Sigmoid colon (tissue), 7 donors: ENCODE data around the gene HINT2. TPM values are rescaled to one million over a fixed set of nuclear protein-coding genes. Genes with fewer than 3 reads are reported as not detected.

Experiments
- DNase-seq: peaks from one replicate; pipeline ENCODE4 v3.0.0-alpha.2; 2019
- H3K27ac ChIP-seq, 4 donors: fragments of 200-600 bp; sonication (generic); one replicate each; pipeline ENCODE4 v1.5.1; 2016 to 2019; ENCODE audit warnings: mild to moderate bottlenecking in 1 of 4
- H3K27me3 ChIP-seq, 3 donors: fragments of 200-600 bp; sonication (generic); one replicate each; pipeline ENCODE4 v1.5.1; 2019; ENCODE audit warnings: mild to moderate bottlenecking in 1 of 3
- H3K36me3 ChIP-seq, 4 donors: fragments of 200-600 bp; sonication (generic); one replicate each; pipeline ENCODE4 v1.5.1; 2016 to 2019
- H3K4me1 ChIP-seq, 4 donors: fragments of 200-600 bp; sonication (generic); one replicate each; pipeline ENCODE4 v1.5.1; 2017 to 2019
- H3K4me3 ChIP-seq, 4 donors: fragments of 200-600 bp; sonication (generic); one replicate each; pipeline ENCODE4 v1.5.1; 2017 to 2019; ENCODE audit warnings: mild to moderate bottlenecking in 2 of 4, moderate library complexity in 1 of 4
- H3K9me3 ChIP-seq, 4 donors: fragments of 200-600 bp in 3 of 4; sonication (generic) in 3 of 4; one replicate each; pipeline versions ENCODE4 v1.5.1 to v1.6.1; 2013 to 2019
- EP300 ChIP-seq, 4 donors: sonication (generic); formaldehyde crosslinking; IDR thresholded peaks; one replicate each; pipeline ENCODE4 v1.6.1; 2017; ENCODE audit warnings: antibody characterized with exemption in 4 of 4
- POLR2A ChIP-seq, 2 donors: fragments of 450-650 bp; IDR thresholded peaks; one replicate each; pipeline ENCODE4 v1.6.1; 2016; ENCODE audit warnings: antibody characterized with exemption in 2 of 2, mild to moderate bottlenecking in 2 of 2, moderate library complexity in 2 of 2
- POLR2AphosphoS5 ChIP-seq, 4 donors: sonication (generic); formaldehyde crosslinking; IDR thresholded peaks; one replicate each; pipeline ENCODE4 v1.6.1; 2017; ENCODE audit warnings: antibody characterized with exemption in 4 of 4
- WGBS, 2 donors: extraction: QIAGEN DNeasy Blood & Tissue Kit; methylation state at CpG; one replicate each; pipeline ENCODE4 v1.1.7; 2013; 5-methylcytosine and 5-hydroxymethylcytosine counted together
- intact Hi-C: fragments of 100-400 bp; cut with DNase I; formaldehyde crosslinking; loops from one replicate; pipeline ENCODE4 v1.15.1; 2023
- polyA plus RNA-seq, 3 donors: library from polyadenylated mRNA; stranded (reverse); fragments of 200-250 nt; gene quantifications; one replicate each; pipeline ENCODE4 v1.2.3, GENCODE V29; 2013
- total RNA-seq, 4 donors: library from RNA; depleted of rRNA; stranded (reverse); fragments of >200 nt; gene quantifications; one replicate each; pipeline ENCODE4 v1.1.0, GENCODE V29; 2016
- TF ChIP-seq, protein P1 (sequence below), 4 experiments: fragments of 450-650 bp in 3 of 4; fragments of 200-600 bp in 1 of 4; IDR thresholded peaks; one replicate each; pipeline ENCODE4 v1.5.1; 2016 to 2019; ENCODE audit warnings: antibody characterized with exemption in 4 of 4, mild to moderate bottlenecking in 3 of 4, moderate library complexity in 2 of 4
- donor health status: healthy with polysubstance abuse.
- donor health status: Bipolar disorder and iron deficiency.
- donor health status: healthy.

Gene HINT2
- total and polyA plus RNA-seq, 7 donors, result 23.5 to 125 (median 42.8) TPM

DNA sequence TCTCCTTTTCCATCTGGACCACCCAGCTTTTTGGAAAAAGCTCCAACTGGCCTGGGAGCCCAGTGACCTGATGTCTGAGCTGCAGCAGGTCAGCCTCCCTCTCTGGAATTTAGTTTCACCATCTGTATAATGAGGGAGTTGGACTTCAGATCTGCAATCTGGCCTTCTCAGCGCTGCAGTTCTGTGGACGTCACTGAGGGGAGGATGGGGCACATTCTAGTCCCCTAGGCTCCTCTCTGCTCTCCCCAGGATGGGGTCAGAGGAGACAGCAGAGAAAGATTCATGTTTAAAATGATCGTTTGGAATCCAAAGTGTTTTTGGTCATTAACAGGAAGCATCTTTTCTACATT lies 45.1 kb upstream of the HINT2 start:
- Histone ChIP-seq H3K36me3 (no peaks in the 10 kb centered on the region), H3K27ac (no peak overlapping the region), H3K9me3 (no peaks in the 10 kb centered on the region), H3K4me3 (no peak overlapping the region), H3K4me1 (no peaks in the 10 kb centered on the region), H3K27me3 (no peaks in the 10 kb centered on the region)
- DNase-seq, result peak; percentile 34
- intact Hi-C loops, result no loop called here
- 46 to 55% methylated on average over 3 of the region's 3 CpGs for WGBS, 2 donors
- TF ChIP-seq POLR2AphosphoS5 (IDR thresholded peaks at IDR 0.05), result no peak
- TF ChIP-seq, protein P1, sequence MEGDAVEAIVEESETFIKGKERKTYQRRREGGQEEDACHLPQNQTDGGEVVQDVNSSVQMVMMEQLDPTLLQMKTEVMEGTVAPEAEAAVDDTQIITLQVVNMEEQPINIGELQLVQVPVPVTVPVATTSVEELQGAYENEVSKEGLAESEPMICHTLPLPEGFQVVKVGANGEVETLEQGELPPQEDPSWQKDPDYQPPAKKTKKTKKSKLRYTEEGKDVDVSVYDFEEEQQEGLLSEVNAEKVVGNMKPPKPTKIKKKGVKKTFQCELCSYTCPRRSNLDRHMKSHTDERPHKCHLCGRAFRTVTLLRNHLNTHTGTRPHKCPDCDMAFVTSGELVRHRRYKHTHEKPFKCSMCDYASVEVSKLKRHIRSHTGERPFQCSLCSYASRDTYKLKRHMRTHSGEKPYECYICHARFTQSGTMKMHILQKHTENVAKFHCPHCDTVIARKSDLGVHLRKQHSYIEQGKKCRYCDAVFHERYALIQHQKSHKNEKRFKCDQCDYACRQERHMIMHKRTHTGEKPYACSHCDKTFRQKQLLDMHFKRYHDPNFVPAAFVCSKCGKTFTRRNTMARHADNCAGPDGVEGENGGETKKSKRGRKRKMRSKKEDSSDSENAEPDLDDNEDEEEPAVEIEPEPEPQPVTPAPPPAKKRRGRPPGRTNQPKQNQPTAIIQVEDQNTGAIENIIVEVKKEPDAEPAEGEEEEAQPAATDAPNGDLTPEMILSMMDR (IDR thresholded peaks at IDR 0.05), result no peak

DNA sequence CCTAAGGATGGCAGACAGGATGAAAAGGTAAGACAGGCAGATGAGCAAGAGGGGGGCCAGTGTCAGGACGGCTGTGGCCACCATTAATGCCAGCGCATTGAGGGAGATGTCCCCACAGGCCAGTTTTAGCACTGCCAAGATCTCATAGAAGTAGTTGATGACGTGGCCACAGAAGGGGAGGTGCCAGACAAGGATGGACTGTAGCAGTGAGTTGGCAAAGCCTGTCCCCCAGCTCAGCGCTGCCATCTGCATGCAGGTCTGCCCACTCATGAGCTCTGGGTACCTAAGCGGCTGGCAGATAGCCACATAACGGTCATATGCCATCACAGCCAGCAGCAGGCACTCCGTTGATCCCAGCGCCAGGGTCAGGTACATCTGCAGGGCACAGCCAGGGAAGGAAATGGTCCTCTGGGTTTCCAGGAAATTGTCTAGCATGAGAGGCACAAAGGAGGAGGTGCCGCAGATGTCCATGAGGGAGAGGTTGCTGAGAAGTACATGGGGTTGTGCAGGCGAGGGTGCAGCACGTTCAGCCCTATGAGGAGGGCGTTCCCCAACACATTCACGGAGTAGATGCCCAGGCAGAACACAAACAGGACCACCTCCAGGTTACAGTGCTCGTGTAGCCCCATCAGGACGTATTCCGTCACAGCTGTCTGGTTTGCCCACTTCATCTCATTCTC lies 44.6 kb upstream of the HINT2 start:
- TF ChIP-seq POLR2AphosphoS5 (IDR thresholded peaks at IDR 0.05) (no peak), EP300 (IDR thresholded peaks at IDR 0.05) (no peak), POLR2A (IDR thresholded peaks at IDR 0.05) (no peak)
- TF ChIP-seq, protein P1 (IDR thresholded peaks at IDR 0.05), result no peak
- Histone ChIP-seq H3K36me3 (no peaks in the 10 kb centered on the region), H3K4me1 (no peaks in the 10 kb centered on the region), H3K4me3 (no peak overlapping the region), H3K9me3 (no peaks in the 10 kb centered on the region), H3K27ac (no peak overlapping the region), H3K27me3 (no peaks in the 10 kb centered on the region)
- 51 to 67% methylated on average over 16 of the region's 16 CpGs for whole genome bisulfite sequencing, 2 donors
- intact Hi-C loops, result no loop called here
- DNase-seq, result peak; percentile 64

- no peak for TF ChIP-seq POLR2A (IDR thresholded peaks at IDR 0.05)
- no peak for TF ChIP-seq EP300 (IDR thresholded peaks at IDR 0.05)
- no peak for TF ChIP-seq POLR2AphosphoS5 (IDR thresholded peaks at IDR 0.05)
- TF ChIP-seq, protein P1 (IDR thresholded peaks at IDR 0.05), result no peak
- H3K4me1 ChIP-seq, result no peaks in the 10 kb centered on the region
- H3K4me3 ChIP-seq, result no peak overlapping the region
- no peak overlapping the region for H3K27ac ChIP-seq
- H3K27me3 ChIP-seq, result no peaks in the 10 kb centered on the region
- peaks cover 0 to 7% (median 6%) of the 10 kb centered on the region in 4 donors for H3K36me3 ChIP-seq
- intact Hi-C loops, result no loop called here
- 76 to 78% methylated on average over 5 of the region's 5 CpGs for WGBS, 2 donors
- DNase-seq, result no peak
- H3K9me3 ChIP-seq, result no peaks in the 10 kb centered on the region
These were observed 43.6 kb upstream of the HINT2 start for GRCh38 chr9:35858458-35858857.

DNA sequence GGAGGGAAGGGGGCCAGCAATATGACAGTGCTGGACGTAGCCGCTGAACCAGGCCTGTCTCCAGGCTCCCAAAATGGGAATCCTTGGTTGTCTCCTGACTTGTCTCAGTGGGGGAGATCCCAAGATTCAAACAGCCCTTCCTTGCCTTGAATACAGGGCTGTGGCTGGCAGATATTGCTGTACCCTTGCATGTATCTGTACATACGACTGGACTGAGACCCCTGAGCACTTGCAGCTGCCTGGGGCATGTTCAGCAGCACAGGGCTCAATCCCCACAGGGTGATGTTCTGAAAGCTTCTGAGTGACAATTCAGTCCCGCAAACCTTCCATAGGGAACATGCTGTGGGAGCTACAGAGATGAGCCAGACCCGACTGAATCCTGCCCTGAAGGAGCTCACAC lies 42.0 kb upstream of the HINT2 start:
- Histone ChIP-seq H3K27me3 (no peaks in the 10 kb centered on the region), H3K27ac (no peak overlapping the region), H3K4me1 (no peaks in the 10 kb centered on the region), H3K9me3 (no peaks in the 10 kb centered on the region), H3K36me3 (peaks cover 0 to 17% (median 10%) of the 10 kb centered on the region in 4 donors), H3K4me3 (no peak overlapping the region)
- TF ChIP-seq, protein P1 (IDR thresholded peaks at IDR 0.05), result no peak
- TF ChIP-seq POLR2AphosphoS5 (IDR thresholded peaks at IDR 0.05) (no peak), EP300 (IDR thresholded peaks at IDR 0.05) (no peak), POLR2A (IDR thresholded peaks at IDR 0.05) (no peak)
- DNase-seq, result peak; percentile 19
- 89 to 91% methylated on average over 5 of the region's 5 CpGs for WGBS, 2 donors
- intact Hi-C loops, result no loop called here

GRCh38 chr9:35856206-35856605 lies 41.4 kb upstream of the HINT2 start:
- H3K36me3 ChIP-seq, result peaks cover 0 to 17% (median 10%) of the 10 kb centered on the region in 4 donors

More at GRCh38 chr9:35856206-35856605, 41.4 kb upstream of the HINT2 start:
- no peaks in the 10 kb centered on the region for H3K9me3 ChIP-seq
- H3K4me3 ChIP-seq, result no peak overlapping the region
- no peaks in the 10 kb centered on the region for H3K27me3 ChIP-seq
- H3K4me1 ChIP-seq, result no peaks in the 10 kb centered on the region
- 77 to 83% methylated on average over 3 of the region's 3 CpGs for WGBS, 2 donors
- intact Hi-C loops, result no loop called here
- no peak overlapping the region for H3K27ac ChIP-seq
- no peak for TF ChIP-seq POLR2A (IDR thresholded peaks at IDR 0.05)
- TF ChIP-seq, protein P1 (IDR thresholded peaks at IDR 0.05), result no peak
- peak; percentile 26 for DNase-seq
